Parathyroid adenoma (tissue), 2 donors: Measurements from ENCODE around the gene RASAL1.

Experiments
- H2AFZ ChIP-seq: fragments of 300-600 bp; sonication (generic); one replicate; pipeline ENCODE4 v1.7.0; 2017; ENCODE audit warnings: antibody characterized with exemption, mild to moderate bottlenecking
- H3K27ac ChIP-seq: fragments of 300-600 bp; sonication (generic); one replicate; pipeline ENCODE4 v1.7.0; 2017
- H3K27me3 ChIP-seq: fragments of 300-600 bp; sonication (generic); one replicate; pipeline ENCODE4 v1.7.0; 2017; ENCODE audit warnings: low read length; ENCODE audit not compliant: control insufficient read depth, insufficient read depth
- H3K36me3 ChIP-seq: fragments of 300-600 bp; sonication (generic); one replicate; pipeline ENCODE4 v1.7.0; 2017; ENCODE audit warnings: low read length; ENCODE audit not compliant: control insufficient read depth, insufficient read depth
- H3K4me1 ChIP-seq: fragments of 300-600 bp; sonication (generic); one replicate; pipeline ENCODE4 v1.7.0; 2017; ENCODE audit warnings: control low read depth
- H3K4me2 ChIP-seq: fragments of 300-600 bp; sonication (generic); one replicate; pipeline ENCODE4 v1.7.0; 2017; ENCODE audit warnings: low read length
- H3K4me3 ChIP-seq: fragments of 300-600 bp; sonication (generic); one replicate; pipeline ENCODE4 v1.7.0; 2017; ENCODE audit warnings: low read depth, low read length
- H3K79me2 ChIP-seq: fragments of 300-600 bp; sonication (generic); one replicate; pipeline ENCODE4 v1.7.0; 2017; ENCODE audit warnings: control low read depth
- H3K9ac ChIP-seq: fragments of 300-600 bp; sonication (generic); one replicate; pipeline ENCODE4 v1.7.0; 2017; ENCODE audit warnings: mild to moderate bottlenecking
- H3K9me3 ChIP-seq: fragments of 300-600 bp; sonication (generic); one replicate; pipeline ENCODE4 v1.7.0; 2017; ENCODE audit warnings: low read length; ENCODE audit not compliant: control insufficient read depth
- TF ChIP-seq, protein P1 (sequence below): fragments of 300-600 bp; sonication (generic); IDR thresholded peaks from one replicate; pipeline ENCODE4 v1.7.0; 2017; ENCODE audit warnings: antibody characterized with exemption, mild to moderate bottlenecking
- donor health status: primary hyperparathyroidism.

Gene RASAL1

DNA sequence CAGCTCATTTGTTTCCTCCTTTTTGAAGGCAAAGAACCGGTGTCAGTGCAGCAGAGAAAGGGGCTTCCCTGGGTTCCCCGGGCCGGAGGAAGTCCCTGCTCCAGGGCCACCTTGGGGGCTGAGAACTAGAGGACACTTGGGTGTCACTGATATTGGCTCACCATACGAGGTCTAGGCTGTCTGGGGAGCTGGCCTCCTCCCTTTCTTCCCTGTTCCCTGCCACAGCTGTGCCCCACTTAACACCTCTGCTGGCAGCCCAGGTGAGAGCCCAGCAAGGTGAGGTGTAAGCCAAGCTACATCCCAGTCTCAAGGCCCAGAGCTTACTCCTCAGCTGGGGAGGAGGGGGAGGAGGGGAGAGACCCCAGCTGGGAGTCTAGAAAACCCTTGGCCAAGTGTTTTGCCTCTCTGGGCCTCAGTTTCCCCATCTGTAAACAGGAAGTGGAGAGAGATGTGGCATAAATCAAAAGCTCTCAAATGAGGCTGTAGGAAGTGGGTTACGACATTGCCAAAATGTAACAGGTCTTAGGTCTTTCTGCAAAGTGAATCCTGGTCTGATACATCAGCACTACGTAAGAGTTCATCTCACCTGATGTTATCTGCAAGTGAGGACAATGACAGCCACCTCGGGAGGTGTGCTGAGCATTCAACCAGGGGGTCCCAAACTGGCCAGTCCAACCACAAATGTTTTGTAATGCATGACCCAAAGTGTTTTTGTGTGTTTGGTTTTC, 25.5 kb downstream of the RASAL1 start:
- no peak overlapping the region for H3K9ac ChIP-seq
- no peak overlapping the region for H3K4me2 ChIP-seq
- no peaks in the 10 kb centered on the region for H3K27me3 ChIP-seq
- H3K79me2 ChIP-seq, result peaks cover 2% of the 10 kb centered on the region
- TF ChIP-seq, protein P1, sequence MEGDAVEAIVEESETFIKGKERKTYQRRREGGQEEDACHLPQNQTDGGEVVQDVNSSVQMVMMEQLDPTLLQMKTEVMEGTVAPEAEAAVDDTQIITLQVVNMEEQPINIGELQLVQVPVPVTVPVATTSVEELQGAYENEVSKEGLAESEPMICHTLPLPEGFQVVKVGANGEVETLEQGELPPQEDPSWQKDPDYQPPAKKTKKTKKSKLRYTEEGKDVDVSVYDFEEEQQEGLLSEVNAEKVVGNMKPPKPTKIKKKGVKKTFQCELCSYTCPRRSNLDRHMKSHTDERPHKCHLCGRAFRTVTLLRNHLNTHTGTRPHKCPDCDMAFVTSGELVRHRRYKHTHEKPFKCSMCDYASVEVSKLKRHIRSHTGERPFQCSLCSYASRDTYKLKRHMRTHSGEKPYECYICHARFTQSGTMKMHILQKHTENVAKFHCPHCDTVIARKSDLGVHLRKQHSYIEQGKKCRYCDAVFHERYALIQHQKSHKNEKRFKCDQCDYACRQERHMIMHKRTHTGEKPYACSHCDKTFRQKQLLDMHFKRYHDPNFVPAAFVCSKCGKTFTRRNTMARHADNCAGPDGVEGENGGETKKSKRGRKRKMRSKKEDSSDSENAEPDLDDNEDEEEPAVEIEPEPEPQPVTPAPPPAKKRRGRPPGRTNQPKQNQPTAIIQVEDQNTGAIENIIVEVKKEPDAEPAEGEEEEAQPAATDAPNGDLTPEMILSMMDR, result no peak
- H3K27ac ChIP-seq, result peak overlapping the region; percentile 27
- H2AFZ ChIP-seq, result no peak overlapping the region
- H3K36me3 ChIP-seq, result no peaks in the 10 kb centered on the region
- H3K4me3 ChIP-seq, result no peak overlapping the region
- no peaks in the 10 kb centered on the region for H3K9me3 ChIP-seq
- H3K4me1 ChIP-seq, result peaks cover 8% of the 10 kb centered on the region

DNA sequence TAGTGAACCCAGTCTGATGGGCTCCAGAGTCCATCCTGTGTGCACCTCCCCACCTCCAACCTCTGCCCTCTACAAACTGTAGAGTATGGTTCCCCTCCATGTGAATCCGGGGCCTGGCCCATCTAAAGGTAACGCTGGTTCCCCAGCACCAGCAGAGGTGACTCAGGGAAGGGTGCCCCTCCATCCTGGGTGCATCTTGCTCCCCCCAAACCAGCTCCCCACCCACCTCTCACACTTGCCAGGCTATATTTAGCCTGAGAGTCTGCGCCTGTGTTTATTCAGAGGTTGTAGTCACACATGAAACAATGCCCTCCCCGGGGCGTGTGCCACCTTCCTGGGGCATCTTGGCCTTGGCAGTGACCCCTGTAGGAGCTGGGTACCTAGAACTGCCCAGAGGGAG, 26.2 kb downstream of the RASAL1 start:
- peak overlapping the region; percentile 27 for H3K27ac ChIP-seq
- H3K79me2 ChIP-seq, result peaks cover 2% of the 10 kb centered on the region
- TF ChIP-seq, protein P1, result no peak
- H3K4me2 ChIP-seq, result no peak overlapping the region
- no peak overlapping the region for H2AFZ ChIP-seq
- no peaks in the 10 kb centered on the region for H3K36me3 ChIP-seq
- no peaks in the 10 kb centered on the region for H3K9me3 ChIP-seq
- H3K27me3 ChIP-seq, result no peaks in the 10 kb centered on the region
- H3K9ac ChIP-seq, result no peak overlapping the region
- peaks cover 8% of the 10 kb centered on the region for H3K4me1 ChIP-seq
- no peak overlapping the region for H3K4me3 ChIP-seq

DNA sequence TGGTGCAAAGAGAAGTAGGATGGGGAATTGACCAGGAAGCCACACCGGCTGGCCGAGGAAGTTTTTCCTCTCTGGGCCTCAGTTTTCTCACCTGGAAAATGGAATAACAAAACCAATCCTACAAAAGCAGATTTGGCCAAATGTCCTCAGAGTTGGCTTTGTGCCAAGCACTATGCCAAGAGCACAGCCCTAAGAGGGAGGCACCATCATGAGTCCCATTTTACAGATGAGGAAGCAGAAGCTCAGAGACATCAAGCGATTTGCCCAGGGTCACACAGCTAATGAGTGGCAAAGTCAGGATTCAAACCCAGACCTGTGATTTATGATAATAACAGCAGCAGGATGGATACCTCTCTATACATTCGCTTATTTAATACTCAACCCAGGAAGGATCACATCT, 27.3 kb downstream of the RASAL1 start:
- no peak overlapping the region for H3K4me3 ChIP-seq
- H3K4me2 ChIP-seq, result no peak overlapping the region
- no peak overlapping the region for H2AFZ ChIP-seq
- no peak overlapping the region for H3K27ac ChIP-seq
- no peaks in the 10 kb centered on the region for H3K9me3 ChIP-seq
- H3K4me1 ChIP-seq, result peaks cover 8% of the 10 kb centered on the region
- H3K79me2 ChIP-seq, result peaks cover 5% of the 10 kb centered on the region
- TF ChIP-seq, protein P1, result no peak
- no peaks in the 10 kb centered on the region for H3K27me3 ChIP-seq
- H3K36me3 ChIP-seq, result no peaks in the 10 kb centered on the region
- H3K9ac ChIP-seq, result no peak overlapping the region

DNA sequence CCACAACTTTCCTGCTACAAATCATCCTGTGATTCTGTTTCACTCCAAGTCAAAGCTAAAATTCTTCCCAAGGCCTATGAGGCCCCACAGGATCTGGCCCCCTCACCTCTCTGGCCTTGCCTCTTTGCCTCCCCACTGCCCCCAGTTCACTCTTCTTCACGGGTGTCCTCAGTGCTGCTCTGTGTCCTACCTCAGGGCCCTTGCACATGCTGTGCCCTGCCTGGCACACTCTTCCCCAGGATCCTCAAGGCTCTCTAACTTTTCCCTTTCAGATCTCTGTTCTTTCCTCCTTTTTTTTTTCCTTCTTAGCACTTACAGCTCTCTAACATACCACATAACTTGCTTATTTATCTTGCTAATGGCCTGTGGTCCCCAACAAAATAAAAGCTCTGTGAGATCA, 29.2 kb downstream of the RASAL1 start:
- Histone ChIP-seq H3K9ac (no peak overlapping the region), H3K4me1 (peaks cover 8% of the 10 kb centered on the region), H3K27ac (no peak overlapping the region), H3K79me2 (peaks cover 3% of the 10 kb centered on the region), H2AFZ (no peak overlapping the region), H3K4me3 (no peak overlapping the region), H3K4me2 (no peak overlapping the region), H3K9me3 (no peaks in the 10 kb centered on the region), H3K36me3 (no peaks in the 10 kb centered on the region), H3K27me3 (no peaks in the 10 kb centered on the region)
- TF ChIP-seq, protein P1, result no peak

DNA sequence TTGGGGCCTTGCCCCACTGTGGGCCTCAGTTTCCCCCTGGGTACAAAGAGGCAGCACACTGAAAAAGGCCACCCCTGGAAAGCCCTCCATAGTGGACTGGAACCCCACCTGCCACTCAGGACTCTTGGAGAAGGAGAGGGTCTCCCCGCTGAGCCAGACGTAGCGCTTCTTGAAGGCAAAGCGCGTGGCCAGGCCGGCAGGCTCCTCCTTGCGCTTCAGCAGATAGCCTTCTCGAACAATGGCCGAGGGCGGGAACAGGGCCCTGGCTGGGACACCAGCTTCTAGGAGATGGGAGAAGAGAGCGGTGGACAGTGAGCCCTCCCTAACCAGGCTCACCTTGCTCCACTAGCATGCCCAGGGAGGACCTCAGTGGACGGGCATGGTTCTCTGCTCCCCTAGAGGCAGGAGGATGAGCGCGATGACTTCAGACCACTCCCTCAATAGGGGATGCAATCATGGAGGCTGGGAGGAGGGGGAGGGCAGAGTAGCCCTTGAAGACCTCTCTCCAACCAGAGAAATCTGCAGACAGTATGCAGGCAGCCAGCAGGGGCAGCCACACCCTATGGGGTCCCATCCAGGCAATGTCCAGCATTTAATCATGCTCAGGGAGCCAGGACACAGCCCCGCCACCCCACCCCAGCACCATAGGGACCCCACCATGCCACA, 29.8 kb downstream of the RASAL1 start:
- H3K27ac ChIP-seq, result no peak overlapping the region
- H3K4me2 ChIP-seq, result no peak overlapping the region
- H3K79me2 ChIP-seq, result peaks cover 3% of the 10 kb centered on the region
- TF ChIP-seq, protein P1, result no peak
- H2AFZ ChIP-seq, result no peak overlapping the region
- peaks cover 8% of the 10 kb centered on the region for H3K4me1 ChIP-seq
- no peak overlapping the region for H3K9ac ChIP-seq
- no peaks in the 10 kb centered on the region for H3K9me3 ChIP-seq
- H3K4me3 ChIP-seq, result no peak overlapping the region
- no peaks in the 10 kb centered on the region for H3K36me3 ChIP-seq
- no peaks in the 10 kb centered on the region for H3K27me3 ChIP-seq
